ENCODE data around the gene ZC2HC1C.
A peak's percentile ranks its signal among the peaks of the same experiment; 100 is the strongest.
"Not testable (repeated sequence)": the region's sequence is repeated elsewhere in the genome, so short reads cannot be mapped to it uniquely, and the experiment has no call there.

ZC2HC1C gene

DNA sequence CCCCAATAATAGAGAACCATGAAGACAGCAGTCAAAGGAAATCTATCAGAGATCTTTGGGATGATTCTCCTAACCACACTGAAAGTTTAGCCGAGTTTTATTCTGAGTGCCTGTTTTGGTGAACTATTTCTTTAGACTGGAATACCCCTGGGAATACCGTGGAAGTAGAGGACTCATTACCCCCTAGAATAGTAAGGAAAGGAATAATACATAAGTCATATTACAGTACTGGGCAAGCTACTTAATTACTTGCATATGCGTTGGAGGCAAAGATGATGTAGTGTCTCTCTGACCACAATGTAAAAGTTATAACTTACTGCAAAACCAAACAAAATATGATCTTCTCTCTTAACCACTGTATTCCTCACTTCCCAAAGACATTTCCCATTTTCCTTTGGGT lies 25.5 kb downstream of the ZC2HC1C start:
- DNase-seq (ENCODE audit: low spot score) = no peak

- no peak for DNase-seq (ENCODE audit: low spot score)
Measured at GRCh38 chr14:75095690-75096089, 26.2 kb downstream of the ZC2HC1C start.

DNA sequence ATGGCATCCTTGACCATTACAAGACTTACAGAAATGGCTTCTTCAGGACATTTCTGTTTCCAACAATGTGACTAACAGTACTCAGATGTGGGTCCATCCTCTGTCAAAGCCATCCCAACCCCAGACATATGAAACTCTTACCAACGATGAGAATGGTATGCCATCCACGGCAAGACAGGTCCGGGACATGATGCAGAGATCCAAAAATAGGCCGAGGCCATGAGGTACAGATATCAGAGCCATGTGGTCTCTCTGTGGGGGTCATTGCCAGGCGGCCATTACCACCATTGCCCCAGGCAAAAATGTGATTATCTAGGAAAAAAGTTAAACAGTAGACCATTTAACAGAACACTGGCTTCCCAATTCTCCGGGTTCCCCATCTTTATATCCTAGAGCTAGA lies 27.5 kb downstream of the ZC2HC1C start:
- no peak for DNase-seq (ENCODE audit: low spot score)

DNA sequence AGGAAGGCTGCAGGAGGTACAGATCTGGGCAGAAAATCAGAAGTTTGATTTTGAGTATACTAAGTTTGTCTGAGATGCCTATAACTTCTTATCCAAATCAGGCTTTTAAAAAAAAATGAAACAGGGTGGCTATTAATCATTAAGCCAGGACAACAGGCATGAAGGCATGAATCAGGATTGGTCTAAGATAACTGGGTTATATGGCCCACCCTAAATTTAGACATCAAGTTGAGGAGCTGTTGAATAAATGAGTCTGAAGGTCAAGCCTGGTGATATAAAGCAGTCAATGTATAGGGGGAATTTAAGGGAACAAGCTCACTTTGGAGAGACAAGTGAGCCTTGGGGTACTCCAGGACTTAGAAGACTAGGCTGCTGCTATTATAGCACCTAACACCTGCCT lies 28.8 kb downstream of the ZC2HC1C start:
- DNase-seq (ENCODE audit: low spot score) = no peak

GRCh38 chr14:75098682-75099081 lies 29.2 kb downstream of the ZC2HC1C start:
- DNase-seq (ENCODE audit: low spot score) = no peak

DNA sequence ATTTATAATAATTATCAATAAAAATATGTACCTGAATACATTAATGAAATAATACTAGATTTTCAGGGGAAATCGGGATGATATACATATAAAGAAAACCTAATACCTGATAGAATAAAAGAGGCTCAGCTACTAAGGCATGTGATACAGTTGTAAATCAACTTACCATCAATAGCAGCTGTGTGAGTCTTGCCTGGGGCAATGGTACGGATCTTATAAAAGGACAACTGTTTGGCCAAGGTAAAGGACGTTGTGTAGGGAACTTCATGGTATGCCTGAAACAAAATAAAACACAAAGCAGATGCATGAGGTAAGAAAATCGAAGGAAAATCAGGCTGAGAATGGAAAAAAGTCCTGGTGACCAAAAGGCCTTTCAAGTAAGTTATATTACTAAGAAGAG lies 32.0 kb downstream of the ZC2HC1C start:
- no peak for DNase-seq (ENCODE audit: low spot score)

- no peak for DNase-seq (ENCODE audit: low spot score)
Measured at GRCh38 chr14:75107186-75107585, 37.7 kb downstream of the ZC2HC1C start.

GRCh38 chr14:75109877-75110276 lies 40.4 kb downstream of the ZC2HC1C start:
- DNase-seq (ENCODE audit: low spot score) = no peak

GRCh38 chr14:75113932-75114539 lies 44.6 kb downstream of the ZC2HC1C start:
- no peak for DNase-seq (ENCODE audit: low spot score)

- no peak for DNase-seq (ENCODE audit: low spot score)
Measured at GRCh38 chr14:75119056-75119455, 49.6 kb downstream of the ZC2HC1C start.

GRCh38 chr14:75120541-75121291 lies 51.3 kb downstream of the ZC2HC1C start:
- no peak for DNase-seq (ENCODE audit: low spot score)

DNA sequence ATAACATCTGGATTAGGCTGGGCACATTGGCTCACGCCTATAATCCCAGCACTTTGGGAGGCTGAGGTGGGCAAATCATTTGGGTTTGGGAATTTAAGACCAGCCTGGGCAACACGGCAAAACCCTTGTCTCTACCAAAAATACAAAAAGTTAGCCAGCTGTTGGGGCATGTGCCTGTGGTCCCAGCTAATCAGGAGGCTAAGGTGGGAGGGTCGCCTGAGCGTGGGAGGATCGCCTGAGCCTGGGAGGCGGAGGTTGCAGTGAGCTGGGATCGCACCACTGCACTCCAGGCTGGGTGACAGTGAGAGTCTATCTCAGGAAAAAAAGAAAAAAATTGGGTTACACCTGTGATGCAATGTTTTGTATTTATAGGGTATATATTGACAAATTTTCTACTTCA lies 52.1 kb downstream of the ZC2HC1C start:
- DNase-seq (ENCODE audit: low spot score) = no peak

- DNase-seq (ENCODE audit: low spot score) = no peak
Measured at GRCh38 chr14:75123991-75124390, 54.5 kb downstream of the ZC2HC1C start.

DNA sequence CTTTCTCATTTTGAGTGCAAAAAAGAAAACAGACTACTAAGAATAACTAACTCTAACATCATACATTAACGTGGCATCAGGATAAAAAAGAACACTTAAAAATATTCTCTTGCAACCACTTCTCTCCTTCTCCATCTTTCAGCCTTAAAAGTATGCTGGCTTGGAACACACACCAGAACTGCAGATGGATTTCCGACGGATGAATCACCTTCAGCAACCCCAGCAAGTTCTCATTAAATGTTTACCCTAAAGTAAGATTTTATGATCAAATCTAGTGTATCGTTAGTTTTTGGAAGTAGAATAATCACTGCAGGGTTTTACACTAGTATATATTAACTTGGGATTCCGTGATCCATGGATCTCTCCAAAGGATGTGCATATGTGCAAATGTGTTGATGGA lies 56.2 kb downstream of the ZC2HC1C start:
- DNase-seq (ENCODE audit: low spot score) = no peak

- DNase-seq (ENCODE audit: low spot score) = no peak
Measured at GRCh38 chr14:75126121-75126544, 56.7 kb downstream of the ZC2HC1C start.

DNA sequence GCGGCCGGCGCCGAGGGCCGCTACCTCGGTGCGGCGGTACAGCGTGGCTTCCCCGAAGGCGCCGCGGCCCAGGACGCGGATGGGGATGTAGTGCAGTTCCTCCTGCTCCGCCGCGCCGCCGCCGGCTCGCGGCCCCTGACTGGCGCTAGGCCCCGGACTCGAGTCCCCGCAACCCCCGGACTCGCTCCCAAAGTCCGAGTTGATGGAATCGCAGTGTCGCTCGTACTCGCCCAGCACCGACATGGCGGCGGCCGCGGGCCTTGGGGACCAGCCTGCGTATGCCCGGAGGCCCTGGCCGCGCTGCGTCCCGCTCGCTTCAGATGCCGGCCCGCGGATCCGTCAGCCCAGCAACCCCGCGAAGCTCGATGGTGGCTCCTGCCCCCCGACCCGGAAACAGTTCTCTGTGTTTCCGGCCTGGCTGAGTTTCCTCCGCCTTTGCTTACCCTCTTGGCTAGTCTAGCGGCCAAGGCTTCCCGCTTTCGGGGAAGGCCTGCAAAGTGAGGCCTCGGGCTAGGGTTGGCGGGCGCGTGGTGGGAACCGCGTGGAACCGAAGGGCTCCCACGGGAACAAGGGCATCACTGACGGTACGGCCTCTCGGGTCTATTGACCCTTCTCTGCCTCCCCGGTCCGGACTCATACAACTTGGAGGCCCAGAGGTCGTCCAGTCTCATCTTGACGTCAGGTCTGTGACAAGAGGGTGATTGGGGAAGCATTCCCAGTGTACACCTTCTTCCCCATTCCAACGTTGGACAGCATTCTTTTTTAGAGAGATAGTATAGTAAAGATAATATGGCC lies 57.4 kb downstream of the ZC2HC1C start, which contains the start of gene NEK9:
NEK9 (minus strand) TSS at position 370 of the 795 bp plus-strand sequence; CDS start at position 243, 127 bp downstream.
- DNase-seq (ENCODE audit: low spot score) = peak; percentile 89

- not testable (repeated sequence) for DNase-seq (ENCODE audit: low spot score)
Measured at GRCh38 chr14:75127474-75127820, 58.0 kb downstream of the ZC2HC1C start.

GRCh38 chr14:75127903-75128595 lies 58.6 kb downstream of the ZC2HC1C start:
- DNase-seq (ENCODE audit: low spot score) = no peak

DNA sequence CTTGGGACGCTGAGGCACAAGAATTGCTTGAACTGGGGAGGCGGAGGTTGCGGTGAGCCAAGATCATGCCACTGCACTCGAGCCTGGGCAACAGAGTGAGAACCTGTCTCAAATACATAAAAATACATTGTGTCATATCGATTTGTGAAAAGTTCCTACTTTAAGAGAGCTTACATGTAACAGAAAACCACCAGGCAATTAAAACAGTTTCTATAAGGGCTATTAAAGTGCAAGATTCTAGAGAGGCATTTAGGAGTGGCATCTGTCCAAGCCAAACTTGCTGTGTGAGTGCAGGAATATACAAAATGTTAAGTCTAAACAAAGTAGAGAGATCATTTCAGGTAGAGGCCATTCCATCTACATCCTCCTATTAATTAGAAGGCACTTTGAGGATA lies 59.2 kb downstream of the ZC2HC1C start:
- no peak for DNase-seq (ENCODE audit: low spot score)
